C1 segment of cervical spinal cord (tissue), 14 donors: ENCODE measurements around the gene SOAT2.

Experiments
- DNase-seq, 14 donors: peaks; one replicate each; lab custom pipeline; 2025; lab: John Stamatoyannopoulos, UW

Gene SOAT2

DNA sequence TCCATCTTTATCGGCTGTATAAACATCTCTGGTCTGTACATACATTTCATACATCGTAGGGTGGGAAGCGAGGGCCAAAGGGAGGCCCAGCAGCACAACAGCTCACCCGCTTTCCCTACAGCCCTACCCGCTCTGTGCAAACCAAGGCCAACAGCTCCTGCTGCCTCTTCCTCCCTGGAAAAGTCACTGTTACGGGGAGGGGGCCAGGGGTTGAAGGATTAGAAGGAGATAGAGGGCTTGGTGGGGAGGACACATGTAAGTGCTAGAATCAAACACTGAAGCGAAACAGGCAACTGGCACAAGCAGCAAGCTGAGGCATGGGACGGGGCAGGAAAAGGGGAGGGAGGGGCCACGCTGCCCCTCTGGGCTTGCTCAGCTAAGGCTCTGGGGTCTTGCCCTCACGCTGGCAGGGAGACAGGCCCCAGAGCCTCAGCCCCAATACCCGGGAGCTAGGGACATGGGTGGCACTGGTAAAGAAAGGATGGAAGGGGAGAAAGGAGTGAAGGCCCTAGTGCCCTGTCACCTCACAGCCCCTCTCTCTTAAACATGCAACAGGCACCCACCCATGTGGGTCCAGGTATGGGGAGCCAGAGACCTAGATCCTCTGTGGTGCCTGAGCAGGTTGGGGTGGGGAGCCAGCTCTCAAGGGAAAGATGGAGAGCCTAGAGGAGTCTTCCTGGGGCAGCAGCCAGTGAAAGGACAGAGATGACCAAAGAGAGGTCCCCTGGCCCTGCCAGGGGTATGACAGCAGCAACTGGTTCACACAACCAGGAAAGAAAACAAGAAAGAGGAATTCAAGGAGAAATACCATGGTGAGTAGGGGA is 38.5 kb upstream of the SOAT2 start:
- DNase-seq = no peak

DNA sequence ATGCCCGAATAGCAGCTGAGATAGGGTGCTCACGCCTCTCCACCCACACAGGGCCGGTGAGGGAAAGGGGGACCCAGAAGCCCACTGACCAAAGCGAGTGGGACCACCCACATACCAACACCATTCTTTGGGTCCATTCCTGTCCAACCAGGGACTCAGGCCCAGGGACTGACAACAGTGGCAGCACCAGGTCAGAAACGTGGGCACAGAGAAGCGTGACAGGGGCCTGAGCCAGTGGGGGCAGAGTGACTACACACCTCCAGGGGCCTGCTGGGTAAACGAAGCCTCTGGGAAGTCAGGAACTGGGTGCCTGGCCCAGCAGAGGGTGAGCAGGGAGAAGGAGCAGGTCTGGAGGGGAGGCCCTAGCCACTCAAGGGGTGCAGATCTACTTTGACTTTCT is 37.8 kb upstream of the SOAT2 start:
- no peak for DNase-seq

DNA sequence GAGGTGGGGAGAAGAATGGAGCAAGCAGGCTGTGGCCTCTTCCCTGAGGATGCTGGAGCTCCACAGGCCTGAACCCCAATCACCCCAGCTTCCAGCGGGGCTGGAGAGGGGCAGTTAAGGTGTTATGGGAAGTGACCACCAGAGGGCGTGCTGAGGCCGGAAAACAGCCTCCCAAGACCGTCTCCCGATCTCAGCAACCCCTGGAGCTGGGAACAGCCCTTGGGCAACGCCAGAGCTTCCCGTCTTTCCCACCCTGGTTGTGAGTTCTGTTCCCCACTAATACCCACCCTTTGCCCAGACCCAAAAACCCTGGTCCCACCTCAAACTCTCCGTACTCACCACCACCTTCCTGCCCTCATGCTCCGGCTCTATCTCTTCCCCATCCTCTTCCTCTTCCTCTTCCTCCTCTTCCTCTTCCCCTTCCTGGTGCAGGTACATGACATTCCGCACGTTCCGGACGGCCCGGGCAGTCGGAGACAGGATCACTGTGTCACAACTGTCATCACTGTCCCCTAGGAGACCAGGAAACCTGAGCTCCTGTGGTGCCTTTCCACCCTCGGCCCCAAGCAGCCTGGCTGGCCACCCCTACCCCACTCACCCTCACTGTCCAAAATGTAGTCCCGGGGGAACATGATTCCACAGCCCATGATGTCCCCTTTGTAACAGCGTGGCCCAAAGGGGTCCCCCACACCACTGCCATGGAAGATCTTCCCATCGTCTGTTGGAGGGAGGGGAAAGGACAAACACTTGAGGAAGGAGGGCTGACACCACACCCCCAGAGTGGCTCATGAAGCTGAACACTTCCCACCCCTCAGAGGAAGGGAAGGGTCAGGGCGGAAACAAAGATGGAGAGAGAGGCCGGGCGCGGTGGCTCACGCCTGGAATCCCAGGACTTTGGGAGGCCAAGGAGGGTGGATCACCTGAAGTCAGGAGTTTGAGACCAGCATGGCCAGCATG is 37.0 kb upstream of the SOAT2 start:
- peak in 10 of 14 donors; percentile 27 to 74 (median 52) for DNase-seq

DNA sequence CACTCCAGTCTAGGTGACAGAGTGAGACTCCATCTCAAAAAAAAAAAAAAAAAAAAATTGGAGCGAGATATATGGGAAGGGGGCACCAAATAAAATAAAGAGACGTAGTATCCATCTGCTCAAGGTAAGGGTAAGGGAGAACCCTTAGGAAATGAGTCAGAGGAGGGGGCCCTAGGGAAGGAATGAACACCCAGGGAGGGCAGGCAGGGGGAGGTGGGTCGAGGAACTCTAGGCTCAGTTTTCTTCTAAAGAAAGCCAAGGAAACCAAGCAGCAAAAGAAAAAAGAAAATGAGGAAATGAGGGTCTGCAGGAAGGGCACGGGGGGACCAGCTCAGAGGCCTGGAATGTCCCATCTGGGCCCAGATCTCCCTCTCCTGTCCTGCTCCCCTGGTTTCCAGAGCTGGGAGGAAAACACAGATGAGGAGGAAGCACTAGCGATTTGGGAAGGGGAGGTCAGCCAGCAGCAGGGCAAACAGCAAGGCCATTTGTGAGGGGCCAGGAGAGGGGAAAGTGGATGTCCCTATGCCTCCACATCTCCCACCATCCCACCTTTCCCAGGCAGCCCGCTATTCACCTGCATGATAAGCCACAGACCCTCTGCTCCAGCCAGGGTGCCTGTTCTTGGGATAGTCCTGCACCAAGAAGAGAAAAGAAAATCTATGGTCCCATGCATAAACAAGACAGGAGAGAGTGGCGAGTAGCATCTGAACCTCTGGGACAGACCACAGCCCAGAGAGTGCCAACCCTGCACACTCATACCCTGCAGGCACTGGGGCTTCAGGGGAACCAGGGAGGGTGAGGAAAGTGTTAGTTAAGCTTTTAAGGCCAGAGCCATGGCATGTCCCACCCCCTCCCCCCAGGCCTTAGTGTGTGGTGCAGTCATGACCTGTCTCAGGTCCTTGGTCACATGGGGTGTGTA is 36.0 kb upstream of the SOAT2 start:
- DNase-seq = no peak

DNA sequence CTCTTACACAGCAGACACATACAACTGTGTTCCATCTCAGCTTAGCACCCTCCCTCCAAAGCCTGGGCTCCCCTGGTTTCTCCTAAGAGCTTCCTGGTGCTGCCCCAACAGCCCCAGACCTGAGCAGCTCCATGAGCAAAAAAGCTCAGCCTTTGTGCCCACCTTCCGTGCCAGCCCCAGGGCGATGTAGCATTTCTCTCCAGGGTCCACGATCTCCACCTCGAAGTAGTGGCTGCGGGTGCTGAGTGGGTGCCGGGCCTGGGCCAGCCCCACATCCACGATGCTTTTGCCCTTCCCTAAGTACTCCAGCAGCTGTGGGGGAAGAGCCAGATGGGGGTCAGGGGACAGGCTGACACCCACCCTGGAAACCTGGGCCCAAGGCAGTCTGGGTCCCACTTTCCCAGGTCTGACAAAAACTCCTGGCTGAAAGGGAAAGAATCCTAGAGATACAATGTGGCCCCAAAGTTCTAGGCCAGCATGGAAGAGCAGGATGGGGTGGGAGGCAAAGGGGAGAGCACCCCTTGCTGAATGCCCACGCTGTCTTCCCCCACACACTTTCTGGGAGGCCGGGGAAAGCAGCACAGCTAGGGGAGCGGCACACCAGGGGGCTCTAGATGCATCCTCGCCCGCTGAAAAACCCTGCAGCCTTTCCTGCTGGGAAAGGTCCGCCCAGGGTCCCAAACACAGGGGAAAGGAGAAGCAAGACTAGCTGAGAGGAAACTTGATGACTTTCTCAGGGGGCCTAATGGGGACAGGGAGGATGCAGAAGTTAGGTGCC is 35.1 kb upstream of the SOAT2 start:
- no peak for DNase-seq

DNA sequence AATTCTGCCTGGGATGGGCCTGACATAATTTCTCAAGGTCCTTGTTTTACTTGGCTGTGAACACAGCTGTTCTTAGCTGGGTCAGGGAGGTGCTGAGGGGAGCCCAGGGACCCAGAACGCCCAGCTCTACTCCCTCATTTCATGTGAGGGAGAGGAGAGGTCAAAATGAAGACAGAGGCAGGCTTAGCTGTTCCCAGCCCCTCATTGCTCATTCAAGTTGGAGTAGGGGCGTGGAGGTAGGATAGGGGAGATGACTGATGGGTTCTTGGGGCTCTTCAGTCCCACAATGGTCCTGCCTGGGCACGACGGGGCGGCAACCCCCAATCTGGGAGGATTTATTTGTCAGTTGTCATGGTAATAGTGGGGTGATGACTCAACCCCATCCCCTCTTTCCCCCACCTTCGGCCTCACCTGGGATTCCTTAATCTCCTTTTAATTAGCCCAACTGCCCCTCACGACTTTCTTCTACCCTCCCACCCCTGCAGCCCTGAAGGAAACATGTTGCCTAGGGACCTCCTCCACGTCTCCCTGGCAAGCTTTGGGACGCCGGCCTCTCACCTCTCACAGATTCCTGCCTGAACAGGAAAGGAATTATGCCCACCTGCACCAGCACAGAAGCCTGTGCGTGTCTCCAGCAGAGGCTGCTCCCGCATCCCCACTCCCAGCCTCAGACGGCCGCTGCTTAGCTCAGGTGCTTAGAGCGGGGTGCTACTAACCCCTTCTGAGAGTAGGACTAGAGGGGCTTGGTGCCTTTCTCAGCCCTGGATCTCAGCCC is 34.3 kb upstream of the SOAT2 start:
- no peak for DNase-seq

DNA sequence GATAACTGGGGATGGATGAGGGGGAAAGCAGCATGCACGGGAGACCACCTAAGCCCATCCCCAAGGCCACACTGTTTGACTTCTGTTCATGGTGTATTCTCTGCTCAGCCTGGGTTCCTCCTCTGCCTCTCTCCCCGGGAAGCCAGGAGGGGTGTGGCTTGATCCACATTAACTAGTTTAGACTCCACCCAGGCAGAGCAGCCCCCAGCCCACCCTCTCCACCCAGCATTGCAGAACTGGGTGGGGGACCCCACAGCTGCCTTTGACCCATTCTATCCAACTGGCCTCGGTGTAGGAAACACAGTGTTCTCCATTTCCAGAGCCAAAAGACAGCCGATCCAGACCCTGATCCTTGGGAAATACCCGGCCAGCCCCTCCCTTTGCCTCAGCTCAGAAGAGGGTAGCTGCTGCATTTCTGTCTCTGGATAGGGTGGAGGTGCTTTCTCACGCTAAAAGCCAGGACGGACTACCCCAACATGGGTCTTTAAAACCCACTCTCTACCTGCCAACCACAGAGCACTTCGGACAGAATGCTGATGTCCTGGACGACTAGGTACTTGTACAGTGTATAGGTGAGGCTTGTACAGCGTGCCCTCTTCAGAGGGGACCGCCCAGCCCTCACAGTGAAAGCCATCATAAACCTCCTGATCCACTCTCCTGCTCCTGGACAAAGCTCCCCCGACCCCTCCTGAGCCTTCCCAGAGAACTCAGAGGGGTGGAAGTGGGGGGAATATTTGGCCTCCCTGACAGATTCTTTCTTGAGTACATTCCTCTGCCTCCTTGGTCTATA is 33.5 kb upstream of the SOAT2 start:
- DNase-seq = no peak

DNA sequence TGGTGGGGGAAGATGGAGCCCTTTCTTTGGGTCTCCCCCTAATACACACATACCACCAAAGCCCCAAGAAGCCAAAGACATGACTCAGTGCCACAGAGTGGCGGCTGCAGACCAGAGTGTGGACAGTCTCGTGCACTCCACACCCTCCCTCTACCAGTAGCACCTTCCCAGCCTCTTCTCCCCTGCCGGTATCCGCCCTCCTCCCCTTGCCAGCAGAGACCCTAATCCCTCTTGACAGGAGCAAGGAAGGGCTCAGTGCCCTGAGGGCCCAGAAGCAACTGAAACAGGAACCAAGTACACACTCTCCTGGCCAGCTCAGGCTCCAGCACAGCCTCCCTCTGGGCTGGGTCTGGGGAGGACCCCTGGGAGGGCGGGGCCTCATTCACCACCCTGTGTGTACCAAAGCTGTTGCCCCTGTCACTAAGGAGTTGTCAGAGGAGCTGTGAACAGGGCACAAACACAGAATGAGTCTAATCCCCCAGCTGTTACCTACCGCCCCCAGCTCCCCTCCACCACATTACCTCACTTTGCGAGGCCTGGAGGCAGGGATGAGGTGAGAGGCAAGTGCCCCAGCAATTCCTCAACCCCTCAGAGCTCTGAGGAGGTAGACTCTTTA is 32.3 kb upstream of the SOAT2 start:
- no peak for DNase-seq

DNA sequence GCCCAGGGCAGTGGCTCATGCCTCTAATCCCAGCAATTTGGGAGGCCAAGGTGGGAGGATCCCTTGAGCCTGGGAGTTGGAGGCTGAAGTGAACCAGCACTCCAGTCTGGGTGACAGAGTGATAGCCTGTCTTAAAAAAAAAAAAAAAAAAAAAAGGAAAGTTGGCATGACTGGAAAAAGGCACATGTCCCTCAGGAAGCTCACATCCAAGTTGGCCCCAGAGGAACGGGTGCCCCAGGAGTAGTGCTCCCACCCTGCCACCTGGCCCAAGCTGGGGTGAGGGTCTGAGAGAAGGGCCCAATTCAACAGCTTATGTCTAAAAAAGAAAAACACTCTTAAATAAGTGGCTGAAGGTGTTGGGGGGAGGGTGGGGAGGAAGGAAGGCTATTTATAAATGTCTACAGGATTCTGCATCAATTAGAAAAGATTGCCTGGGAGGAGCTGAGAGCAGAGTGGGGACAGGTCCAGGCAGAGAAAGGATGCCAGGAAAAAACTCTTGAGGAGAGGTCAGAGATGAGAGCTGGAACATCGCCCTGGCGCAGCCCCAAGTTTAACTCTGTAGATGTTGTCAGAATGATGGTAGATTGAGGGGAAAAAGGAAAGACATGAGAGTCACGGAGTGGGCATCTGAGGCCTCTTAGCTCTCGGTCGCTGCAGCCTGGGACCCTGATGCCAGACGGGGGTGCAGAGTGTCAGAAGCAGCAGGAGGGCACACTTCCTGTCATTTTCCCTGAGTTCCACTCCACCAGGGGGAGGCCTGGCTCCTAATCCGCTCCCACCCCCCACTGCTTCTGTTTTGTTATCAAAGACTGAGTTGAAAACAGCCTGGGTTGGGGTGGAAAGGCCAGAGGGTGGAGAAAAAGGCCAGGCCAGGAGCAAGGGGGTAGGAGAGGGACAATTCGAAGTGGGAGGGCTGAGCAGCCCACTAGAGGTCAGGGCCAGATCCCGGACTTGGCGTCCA is 31.4 kb upstream of the SOAT2 start:
- DNase-seq = peak in 1 of 14 donors; percentile 14

DNA sequence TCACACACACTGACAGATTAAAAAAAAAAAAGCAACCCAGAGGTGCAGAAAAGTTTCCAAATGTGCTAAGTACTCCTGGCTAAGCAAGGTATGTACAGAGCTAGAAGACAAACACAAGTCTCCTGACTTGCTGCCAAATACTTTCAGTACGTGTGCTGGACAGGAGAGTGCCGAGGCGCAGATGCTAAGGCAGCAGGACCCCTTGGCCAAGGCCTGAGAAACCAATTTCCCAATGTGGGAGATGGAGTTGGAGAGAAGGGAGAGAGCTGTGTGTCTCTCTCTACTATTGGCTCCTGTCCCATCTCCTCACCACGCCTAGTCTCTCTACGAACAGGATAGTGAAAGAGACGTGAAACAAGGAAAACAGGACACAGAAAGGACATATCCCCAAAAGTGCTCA is 29.4 kb upstream of the SOAT2 start:
- no peak for DNase-seq

DNA sequence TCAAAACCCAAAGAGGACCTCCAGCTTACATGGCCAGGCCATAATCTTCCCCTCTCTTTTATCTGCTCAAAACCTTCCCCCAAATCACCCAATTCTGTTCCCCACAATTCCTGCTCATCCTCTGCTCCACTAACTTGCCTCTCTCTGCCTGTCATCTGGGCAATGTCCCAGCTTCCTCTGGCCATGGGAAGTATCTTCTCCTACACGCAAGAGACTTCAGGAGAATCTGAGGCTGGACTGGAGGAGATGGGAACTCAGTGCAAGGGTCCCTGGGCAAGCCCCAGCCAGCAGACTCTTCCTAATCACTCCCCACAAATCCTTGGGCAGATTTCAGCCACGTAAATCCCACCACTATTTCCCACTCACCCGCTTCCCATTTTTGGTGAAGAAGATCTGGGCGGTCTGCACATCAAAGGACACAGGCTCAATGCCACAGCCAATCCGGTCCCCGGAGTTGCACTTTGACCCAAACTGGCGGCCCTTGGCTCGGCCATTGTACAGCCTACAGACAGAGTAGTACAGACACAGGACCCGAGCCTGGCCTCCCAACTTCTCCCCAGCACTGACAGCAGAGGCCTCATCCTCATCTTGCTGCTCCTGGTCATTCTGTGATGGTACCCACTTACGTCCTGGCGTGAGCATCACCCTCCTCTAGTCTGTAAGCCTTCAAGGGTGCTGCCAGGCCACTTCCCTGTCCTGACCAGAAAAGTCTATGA is 28.8 kb upstream of the SOAT2 start:
- no peak for DNase-seq

DNA sequence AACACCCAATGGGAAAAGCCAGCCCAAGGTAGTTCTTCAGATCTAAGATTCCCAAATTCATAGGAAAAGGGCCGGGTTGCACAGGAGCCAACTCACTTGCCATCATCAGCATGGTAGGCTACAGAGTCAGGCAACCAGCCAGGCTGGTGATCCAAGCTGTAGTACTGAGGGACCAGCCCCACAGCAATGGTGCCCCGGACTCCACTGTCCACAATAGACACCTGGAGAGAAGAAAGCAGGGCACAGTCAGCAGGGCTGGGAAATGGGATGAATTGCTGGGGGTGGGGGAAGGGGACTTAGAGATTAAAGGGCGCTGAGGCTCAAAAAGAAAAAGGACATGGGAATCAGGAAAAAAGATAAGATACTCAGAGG is 28.3 kb upstream of the SOAT2 start:
- no peak for DNase-seq

DNA sequence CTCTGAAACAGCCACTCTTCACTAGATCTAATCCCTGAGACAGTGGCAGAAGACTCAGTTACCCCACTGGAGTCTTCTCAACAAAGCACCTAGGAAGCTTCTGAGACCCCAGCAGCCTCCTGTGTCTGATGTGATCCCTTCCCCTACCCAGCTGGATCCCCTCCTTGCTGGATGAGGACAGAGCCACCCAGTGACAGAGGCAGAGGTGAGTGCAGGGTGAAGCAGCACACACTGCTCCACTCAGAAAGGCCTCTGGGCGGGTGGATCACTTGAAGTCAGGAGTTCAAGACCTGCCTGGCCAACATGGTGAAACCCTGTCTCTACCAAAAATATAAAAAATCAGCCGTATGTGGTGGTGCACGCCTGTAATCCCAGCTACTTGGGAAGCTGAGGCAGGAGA is 26.8 kb upstream of the SOAT2 start:
- no peak for DNase-seq

DNA sequence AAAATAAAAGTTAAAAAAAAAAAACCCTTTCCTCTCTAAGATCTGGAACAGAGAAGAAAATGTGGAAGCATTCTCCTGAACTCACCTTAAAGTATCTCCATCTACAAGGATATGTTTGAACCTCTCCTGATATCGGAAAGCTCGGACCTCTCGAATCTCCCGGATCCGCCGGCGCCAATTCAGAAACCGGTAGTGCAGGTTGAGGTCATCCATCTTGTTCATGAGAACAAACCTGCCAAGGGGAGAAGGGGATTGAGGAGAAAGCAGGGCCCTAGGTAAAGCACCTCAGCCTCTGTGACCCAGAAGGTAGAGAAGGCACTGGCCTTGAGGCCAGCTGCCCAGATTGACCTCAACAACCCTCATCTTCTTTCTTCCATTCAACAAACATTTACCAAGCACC is 26.3 kb upstream of the SOAT2 start:
- no peak for DNase-seq

DNA sequence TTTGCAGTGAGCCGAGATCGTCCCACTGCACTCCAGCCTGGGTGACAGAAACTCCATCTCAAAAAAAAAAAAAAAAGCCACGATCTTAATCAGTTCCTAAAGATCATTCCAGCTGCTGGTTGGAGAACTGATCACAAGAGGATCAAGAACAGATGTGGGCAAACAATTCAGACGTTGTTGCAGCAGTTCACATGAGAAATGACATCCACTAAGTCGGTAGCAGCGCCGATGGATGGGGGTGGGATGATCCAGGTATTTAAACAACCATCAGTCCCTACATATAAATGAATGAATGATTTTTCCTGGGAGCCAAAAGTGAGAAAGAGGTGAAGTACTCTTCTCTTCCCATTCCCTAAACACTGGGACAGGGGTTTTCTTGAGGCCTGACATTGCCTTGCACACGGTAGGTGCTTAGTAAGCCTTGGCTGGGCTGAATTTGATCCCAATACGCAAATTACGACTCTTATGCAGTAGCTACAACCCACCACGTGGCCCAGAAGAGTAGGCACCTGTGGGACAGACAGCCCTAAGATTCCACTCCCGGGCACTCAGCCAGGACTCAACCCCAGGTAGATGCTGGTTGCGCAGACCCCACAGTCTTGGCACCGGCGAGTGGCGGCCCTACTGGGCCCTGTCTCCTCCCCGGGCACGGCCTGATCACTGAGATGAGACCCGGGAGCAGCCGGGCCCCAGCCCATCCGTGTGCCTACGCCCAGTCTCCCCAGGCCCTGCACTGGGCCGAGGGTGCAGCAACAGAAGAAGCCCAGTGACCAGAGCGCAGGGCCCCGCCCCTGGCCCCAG is 24.7 kb upstream of the SOAT2 start:
- DNase-seq = no peak
